Measurements from ENCODE around the gene OR5T2.
"Not testable (repeated sequence)": the region's sequence is repeated elsewhere in the genome, so short reads cannot be mapped to it uniquely, and the experiment has no call there.

The OR5T2 gene

DNA sequence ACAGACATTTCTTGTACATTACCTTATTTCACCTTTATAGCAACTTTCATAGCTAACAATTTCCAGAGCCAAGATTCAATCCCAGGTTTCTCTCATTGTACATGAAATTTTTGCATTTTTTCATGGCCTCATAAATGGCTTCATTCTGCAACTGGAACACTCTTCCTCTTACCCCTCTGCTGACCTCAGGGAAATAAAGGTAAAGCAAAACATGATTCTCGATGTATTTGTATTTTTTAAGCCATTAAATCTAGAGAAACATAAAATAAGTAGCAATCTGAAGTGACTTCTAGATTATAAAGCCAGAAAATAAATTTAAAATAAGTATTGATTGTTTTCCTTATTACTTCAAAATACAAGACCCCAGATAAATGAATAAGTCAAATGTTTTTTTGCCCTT lies at the start of gene OR5T2:
OR5T2 (minus strand) TSS at position 101 of the 400 bp plus-strand sequence. CDS start 1,193 bp downstream, outside the sequence.
- no peak for DNase-seq

DNA sequence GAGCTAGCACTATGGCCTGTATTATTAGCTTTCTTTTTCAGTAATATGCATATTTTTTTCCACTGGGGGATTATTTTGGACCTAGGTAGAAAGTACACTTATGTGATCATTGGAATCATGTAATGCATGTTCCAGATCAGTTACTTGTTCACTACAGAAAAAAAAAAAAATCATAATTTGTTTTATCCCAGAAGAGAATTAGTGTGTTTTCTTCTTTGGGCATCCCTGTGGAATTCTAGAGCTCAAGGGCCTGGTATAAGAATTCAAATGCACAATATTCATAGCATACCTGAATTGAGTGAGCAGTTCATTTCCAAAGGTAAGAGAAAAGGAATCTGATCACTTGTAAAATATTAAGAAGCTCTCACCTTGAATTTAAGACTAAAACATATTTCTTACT lies 39.8 kb upstream of the OR5T2 start, which contains the start of gene OR5T1:
OR5T1 (plus strand) TSS at position 301 of the 400 bp plus-strand sequence. CDS start 1,485 bp downstream, outside the sequence.
- DNase-seq: no peak

DNA sequence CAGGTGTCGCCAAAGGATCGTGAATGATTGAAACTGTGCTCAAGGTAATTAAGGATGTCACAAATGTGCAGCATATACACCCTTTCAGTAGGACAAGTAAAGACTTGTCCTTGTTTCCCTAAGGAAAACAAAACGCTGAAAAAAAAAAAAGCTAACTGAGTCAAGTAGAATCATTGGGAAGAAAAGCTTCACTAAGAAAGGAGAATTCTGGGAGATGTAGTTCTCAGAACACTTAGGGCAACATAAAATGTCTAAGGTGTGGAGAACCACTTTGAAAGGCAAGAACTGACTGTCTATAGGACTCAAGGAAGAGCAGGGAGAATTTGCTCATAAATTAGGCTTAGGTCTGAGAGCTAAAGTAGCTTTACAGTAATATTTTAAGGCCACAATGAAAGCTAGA lies 37.0 kb upstream of the OR5T2 start:
- DNase-seq: no peak

DNA sequence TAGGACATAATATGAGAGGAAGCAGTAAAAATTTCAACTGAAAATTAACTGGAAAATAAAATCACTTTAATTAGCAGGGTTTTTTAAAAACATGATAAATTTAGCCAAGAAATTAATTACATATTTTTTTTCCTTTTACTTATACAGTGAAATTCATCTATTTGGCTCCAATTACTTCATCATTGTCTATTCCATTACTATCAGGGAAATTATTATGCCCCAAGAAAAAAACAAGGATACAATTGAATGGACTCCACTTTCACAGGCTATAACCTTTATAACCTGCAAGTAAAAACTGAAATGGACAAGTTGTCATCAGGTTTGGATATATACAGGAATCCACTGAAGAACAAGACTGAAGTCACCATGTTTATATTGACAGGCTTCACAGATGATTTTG lies 17.9 kb upstream of the OR5T2 start, which contains the start of gene OR5T3:
OR5T3 (plus strand) TSS at position 301 of the 400 bp plus-strand sequence; CDS start at position 301, 0 bp downstream.
- DNase-seq: no peak

DNA sequence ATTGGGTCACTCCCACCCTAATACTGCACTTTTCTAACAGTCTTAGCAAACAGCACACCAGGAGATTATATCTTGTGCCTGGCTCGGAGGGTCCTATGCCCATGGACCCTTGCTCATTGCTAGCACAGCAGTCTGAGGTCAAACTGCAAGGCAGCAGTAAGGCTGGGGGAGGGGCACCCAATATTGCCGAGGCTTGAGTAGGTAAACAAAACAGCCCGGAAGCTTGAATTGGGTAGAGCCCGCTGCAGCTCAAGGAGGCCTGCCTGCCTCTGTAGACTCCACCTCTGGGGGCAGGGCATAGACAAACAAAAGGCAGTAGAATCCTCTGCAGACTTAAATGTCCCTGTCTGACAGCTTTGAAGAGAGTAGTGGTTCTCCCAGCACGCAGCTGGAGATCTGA lies 14.3 kb downstream of the OR5T2 start:
- DNase-seq: not testable (repeated sequence)

DNA sequence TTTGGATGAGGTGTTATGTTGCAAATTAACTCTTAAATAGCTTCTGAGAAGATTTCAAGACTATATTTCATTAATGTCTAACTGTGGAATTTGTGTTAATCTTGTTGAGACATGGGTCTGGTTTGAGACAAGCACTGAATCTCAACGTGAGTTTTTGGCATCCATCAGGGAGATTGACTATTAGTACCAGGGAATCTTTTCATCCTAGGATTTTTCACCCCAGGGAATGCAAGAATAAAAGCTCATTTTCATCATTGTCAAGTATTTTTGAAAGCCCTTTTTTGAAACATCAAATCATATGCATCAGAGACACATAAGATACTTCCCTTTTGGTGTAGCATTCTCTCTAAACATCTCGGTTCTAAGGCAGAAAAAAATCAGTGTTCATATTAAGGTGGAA lies 19.5 kb downstream of the OR5T2 start:
- DNase-seq: no peak

DNA sequence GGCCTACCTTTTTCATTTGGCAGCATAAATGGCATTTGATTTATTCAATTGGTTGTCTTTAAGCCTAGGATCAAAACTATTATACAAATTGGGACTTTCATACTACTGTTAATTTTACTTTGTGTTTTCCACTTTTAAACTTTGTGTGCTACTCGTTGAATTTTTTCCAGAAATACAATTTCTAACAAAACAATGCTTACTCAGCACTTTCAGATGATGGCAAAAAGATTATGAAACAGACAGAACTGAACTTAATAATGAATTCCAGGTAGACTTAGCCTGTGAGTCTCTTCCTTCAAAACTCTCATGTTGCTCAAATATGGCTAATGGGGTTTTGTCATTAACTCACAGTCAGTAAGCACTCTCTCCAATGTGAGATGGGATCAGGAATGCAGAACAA lies 26.3 kb downstream of the OR5T2 start:
- no peak for DNase-seq

DNA sequence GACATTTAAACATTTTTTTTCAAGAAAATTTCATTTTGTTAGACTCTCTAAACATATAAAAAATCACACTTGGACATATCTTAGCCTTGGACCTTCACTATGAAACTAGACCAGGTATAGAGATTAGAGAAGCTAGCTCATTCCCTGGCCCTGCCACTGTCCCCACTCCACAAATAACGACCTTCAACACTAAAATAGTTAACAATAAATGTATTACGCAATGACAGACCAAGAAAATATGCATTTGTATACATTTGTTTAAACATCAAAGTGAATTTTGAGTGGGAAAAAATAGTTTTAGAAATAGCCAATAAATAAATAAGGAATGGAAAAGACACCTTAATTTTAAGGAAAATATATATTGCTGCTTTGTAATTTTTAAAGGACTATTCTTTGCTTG lies 36.7 kb downstream of the OR5T2 start:
- no peak for DNase-seq

DNA sequence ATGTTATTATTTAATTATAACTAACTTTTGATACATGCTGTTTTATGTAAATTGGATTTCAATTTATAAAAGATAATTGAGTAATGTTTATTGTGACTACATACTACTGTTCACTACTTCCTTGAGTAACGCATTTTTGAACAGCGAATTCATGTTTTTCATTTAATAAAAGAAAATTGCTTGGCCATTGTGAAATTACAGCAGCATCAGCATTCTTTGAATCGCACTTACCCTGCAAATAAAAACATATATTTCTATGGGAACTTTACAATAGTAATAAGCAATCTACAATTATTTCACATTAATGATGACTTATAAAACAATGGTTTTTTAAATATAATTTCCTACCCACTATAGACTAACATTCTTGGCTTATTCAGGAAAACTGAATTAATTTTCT lies 37.4 kb downstream of the OR5T2 start:
- no peak for DNase-seq

DNA sequence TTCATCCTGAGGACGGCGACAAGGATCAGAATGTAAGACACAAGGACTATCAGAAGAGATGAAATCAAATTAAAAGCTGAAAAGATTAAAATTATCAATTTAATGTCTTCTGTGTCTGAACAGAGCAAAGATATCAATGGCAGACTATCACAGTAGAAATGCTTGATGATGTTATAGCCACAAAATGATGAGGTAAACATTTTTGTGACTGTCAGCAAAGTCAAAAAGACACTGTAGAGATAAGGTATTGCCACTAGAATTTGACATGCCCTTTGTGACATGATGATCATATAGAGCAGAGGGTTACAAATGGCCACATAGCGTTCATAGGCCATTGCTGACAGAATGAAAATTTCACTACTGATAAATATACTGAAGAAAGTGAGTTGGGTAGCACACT lies 45.5 kb downstream of the OR5T2 start:
- DNase-seq: no peak

DNA sequence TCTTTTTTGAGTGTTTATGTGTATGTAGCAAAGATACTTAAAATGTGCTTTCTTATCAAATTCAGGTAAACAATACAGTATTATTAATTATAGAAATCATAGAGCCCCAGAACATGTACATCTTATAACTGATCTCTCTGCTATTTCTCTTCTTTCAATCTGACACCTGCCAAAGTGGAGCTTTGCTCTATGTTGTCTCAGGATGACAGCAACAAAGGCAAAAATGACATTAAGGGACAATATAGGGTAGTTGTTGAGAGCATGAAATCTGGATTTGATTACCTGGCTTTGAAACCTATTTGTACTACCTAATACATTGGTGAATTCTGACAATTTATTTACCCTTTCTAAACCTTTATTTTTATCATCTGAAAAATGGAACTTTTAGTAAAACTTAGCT lies 50.6 kb downstream of the OR5T2 start:
- DNase-seq: no peak
